HL-60/S4 (cell line): ENCODE measurements around the gene TCF21.
"Not testable (repeated sequence)": the region's sequence is repeated elsewhere in the genome, so short reads cannot be mapped to it uniquely, and the experiment has no call there.

ENCODE experiments used
- in situ Hi-C: fragments of 300-500 bp; cut with MboI; formaldehyde crosslinking; loops from 2 replicates; pipeline ENCODE4 v1.14.3; 2022; ENCODE audit warnings: low sequenced_read_pairs

Gene TCF21

DNA sequence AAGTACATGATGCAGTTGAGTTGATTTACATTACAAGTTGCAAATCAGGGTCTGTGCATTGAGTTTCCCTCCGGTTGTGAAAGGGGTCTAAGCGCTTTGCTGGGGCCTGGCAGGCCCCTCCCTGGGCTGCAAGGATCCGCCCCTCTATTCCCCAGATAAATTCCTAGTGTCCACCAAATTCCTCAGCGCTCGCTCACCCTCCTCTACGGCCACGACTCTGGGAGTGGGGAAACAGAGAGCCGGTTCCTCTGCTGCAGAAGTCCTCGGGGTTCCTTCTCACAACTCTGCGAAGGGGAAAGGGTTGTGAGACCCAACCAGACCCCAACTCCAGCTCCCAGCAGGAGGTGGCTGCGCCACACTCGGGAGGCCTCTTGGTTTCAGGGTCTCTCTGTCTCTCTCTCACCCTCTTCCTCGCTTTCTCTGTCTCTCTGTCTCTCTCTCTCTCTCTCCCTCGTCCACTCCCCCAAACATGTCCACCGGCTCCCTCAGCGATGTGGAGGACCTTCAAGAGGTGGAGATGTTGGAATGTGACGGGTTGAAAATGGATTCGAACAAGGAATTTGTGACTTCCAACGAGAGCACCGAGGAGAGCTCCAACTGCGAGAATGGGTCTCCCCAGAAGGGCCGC, at the start of gene TCF21:
Gene TCF21, plus strand, starts transcription at position 185 of the 628 bp plus-strand sequence. Its CDS starts 285 bp downstream, at position 470.
- in situ Hi-C loops = no loop called here

- in situ Hi-C loops = no loop called here
Observed at GRCh38 chr6:133841176-133841575, 47.7 kb upstream of the TCF21 start.

DNA sequence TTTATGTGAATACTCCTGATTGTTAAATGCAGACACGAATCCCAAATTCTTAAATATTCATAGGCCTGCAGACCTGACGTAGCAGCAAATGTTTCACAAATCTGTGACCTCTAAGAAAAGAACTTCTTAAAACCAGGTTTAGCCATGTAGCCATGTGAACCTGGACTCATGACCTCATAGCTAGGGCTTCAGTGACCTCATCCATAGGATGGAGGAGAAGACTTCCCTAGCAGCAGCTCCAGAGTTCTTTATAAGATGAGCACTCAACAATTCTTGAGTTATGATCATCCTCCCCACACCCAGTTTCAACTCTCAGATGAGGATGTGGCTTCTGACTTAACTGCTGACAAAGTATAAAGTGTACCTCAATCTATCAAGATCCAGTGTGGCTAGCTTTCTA, 45.8 kb upstream of the TCF21 start:
- in situ Hi-C loops = no loop called here

- in situ Hi-C loops = no loop called here
Observed at GRCh38 chr6:133844709-133845108, 44.2 kb upstream of the TCF21 start.

DNA sequence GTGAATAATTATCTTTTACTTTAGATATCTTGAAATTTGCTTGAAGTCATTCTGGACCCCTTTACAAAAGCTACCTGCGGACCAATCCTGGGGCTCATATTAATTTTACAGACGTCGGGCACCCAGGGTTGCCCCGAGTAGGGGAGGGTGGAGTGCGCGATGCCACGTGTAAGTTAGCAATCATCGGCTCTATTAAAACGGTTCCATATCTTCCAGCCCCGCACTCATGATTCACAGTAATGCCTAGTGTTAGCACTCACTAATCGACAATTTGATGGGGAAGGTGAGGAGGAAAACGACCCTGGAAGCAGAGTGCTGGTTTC, 34.9 kb upstream of the TCF21 start:
- in situ Hi-C loops = no loop called here

DNA sequence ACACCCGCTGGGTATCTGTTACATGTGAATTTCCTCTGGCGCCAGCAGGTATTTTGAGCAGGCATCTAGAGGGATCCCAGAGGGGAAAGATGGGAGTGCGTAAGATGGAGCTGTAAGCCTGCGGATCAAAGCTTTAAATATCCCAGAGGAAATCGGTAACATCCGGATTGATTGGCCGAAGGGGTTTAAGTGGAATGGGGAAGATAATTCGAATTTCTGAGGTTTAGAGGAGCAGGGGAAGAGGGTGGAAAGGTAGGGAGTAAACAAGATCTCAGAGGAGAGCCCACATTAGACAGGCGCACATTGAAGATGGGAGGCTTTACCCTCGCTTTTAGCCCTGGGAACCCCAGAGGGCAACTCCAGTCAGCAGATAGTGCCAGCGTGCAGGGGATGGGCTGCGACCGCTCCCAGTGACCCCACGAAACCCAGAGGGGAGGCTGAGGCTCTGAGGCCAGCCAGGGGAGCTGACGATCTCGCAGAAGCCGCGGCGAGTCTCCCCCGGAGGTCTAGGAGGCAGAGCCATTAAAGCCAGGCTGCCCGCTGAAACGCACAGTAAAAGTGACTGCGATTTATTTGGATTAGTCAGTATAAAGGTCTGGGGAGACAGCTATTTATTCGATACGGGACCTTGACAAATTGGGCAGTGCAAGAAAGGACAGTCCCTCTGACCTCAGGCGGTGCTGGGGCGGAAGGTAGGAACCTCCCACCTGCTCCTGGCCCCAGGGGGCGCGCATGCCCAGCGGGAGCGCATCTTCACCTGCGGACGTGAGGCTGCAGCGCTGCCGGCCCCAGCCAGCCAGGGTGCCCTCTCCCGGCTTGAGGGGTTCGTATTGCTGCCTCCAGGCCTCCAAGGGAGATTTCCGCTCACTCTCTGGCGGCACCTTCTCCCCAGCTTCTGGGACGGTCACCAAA, 34.3 kb upstream of the TCF21 start:
- in situ Hi-C loops = no loop called here

GRCh38 chr6:133855276-133855990, 33.5 kb upstream of the TCF21 start:
- in situ Hi-C loops = no loop called here

DNA sequence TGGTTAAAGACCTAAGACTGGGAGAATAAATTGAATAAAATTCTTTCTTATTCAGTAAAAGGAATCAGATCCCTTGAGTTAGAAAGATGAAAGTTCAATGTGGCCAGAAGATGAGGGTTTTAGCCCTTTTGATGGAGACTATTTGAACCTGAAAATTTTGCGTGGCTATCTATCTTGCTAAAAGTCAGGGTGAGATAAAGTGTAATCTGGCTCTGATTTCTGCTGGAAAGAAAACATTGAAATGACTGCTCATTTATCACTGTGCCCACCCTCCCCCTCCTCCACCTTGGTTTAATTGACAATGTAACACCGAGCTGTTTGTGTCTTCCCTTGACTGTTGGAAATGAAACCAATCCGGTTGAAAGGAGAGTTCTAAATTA, 32.9 kb upstream of the TCF21 start:
- in situ Hi-C loops = no loop called here

GRCh38 chr6:133856911-133857310, 32.0 kb upstream of the TCF21 start:
- in situ Hi-C loops = no loop called here

DNA sequence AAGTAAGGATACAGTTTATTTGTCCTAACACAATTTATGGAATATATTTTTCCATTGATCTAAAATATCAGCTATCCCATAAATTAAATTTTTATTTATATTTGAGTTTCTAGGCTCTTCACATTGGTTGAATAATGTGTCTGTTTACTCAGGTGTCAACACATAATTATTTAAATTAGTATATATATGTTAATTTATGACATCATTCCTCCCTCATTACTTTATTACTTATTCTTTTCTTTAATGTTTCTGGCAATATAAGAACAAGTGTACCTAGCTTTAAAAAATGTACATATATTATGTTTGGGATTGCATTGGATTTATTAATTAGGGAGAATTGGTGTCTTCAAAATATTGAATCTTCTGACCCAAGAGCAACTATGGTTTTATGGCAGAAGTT, 31.2 kb upstream of the TCF21 start:
- in situ Hi-C loops = no loop called here

DNA sequence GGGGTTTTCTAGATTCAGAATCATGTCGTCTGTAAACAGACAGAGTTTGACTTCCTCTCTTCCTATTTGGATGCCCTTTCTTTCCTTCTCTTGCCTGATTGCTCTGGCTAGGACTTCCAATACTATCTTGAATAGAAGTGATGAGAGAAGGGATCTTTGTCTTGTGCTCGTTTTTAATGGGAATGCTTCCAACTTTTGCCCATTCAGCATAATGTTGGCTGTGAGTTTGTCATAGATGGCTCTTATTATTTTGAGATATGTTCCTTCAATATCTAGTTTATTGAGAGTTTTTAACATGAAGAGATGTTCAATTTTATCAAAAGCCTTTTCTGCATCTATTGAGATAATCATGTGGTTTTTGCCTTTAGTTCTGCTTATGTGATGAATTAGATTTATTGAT, 27.6 kb upstream of the TCF21 start:
- in situ Hi-C loops = not testable (repeated sequence)

- in situ Hi-C loops = no loop called here
Observed at GRCh38 chr6:133863228-133863627, 25.7 kb upstream of the TCF21 start.

- in situ Hi-C loops = no loop called here
Observed at GRCh38 chr6:133865680-133866079, 23.2 kb upstream of the TCF21 start.

DNA sequence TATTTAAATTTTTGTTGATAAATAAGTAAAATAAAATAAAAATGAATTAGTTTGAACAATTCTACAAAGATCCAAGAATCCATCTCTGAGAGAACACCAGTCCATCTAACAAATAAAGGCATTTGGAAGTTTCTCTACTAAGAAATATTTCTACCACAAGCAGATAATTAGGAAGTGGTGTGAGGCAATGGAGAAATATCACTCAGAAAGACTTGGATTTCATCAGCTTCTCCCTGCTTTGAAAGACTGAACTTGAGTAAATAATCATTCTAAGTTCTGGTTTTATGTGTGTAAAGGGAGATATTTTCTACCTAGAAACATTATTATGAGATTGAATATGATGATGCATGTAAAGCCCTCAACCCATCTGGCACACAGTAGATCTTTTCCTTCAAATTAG, 17.8 kb upstream of the TCF21 start:
- in situ Hi-C loops = no loop called here

DNA sequence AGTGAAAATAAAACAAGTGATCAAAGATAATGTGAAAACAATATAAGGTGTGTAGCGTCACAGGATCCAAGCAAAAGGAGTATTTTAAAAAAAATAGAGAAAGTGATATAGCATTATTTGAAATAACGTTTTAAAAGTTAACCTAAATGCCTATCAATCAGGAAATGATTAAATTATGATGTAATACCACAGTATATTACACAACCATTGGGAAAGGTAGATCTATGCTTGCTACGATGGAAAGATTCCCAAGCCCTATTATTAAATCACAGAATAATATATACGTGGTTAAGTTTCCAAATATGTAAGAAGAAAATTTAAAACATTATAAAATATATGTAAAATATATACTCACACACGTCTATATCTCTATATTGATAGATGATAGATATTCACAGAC, 15.4 kb upstream of the TCF21 start:
- in situ Hi-C loops = no loop called here

GRCh38 chr6:133877116-133877515, 11.8 kb upstream of the TCF21 start:
- in situ Hi-C loops = no loop called here

- in situ Hi-C loops = no loop called here
Observed at GRCh38 chr6:133880006-133880405, 8.9 kb upstream of the TCF21 start.

- in situ Hi-C loops = no loop called here
Observed at GRCh38 chr6:133880896-133881295, 8.0 kb upstream of the TCF21 start.

- in situ Hi-C loops = no loop called here
Observed at GRCh38 chr6:133886104-133886775, 2.7 kb upstream of the TCF21 start.

DNA sequence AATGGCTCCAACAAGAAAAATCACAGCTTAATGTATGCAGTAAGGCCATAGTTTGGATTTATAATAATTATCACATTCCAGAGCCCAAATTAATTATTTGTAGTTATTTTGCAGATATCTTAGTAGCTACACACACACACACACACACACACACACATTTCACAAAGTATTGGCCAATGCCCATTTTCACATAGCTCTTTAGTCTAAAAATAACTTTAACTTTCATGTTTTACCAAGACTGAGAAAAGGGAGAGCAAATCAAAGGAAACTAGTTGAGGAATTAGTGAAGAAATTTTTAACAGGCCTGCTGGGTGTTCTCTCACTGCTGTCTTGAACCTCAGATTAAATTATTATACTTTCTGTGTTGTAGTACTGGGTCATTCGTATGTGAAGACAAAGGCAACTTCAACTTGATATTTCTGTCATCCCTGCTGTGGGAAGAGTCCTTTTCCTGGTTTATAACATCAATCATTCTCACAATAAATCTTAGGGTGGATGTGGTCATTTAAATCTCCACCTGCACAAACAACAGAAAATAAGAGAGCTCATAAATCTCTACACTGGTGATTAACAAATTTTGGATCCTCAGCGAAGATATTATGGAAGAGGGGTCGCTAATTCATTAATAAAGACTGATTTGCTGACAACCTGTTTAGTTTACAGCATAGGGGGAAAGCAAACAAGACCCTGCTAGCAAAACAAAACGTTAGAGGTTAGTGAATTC, 1.6 kb upstream of the TCF21 start:
- in situ Hi-C loops = no loop called here

DNA sequence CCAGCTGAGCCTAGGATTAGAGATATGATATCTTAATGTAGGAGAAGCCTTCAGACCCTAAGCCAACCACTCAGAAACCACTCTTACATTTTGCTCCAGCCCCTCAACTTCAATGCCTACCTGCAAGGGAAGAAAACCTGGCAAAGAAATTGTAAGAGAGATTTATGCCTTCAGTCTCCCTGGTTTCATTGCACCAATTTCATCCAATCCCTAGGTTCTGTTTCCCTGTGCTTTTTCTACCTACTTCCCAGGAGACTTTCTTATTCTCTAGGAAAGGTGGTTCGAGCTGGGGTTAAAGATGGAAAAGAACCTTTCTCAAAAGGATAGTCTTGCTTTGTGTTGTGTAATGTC, 1.1 kb upstream of the TCF21 start:
- in situ Hi-C loops = no loop called here
